Stimulated activated CD4-positive, alpha-beta T cell treated with anti-CD3 and anti-CD28 coated beads, Interleukin-4, amount 100 ng/mL, for 24 hours (primary cell): ENCODE data around the gene GNG14.
"Not testable (repeated sequence)": the region's sequence is repeated elsewhere in the genome, so short reads cannot be mapped to it uniquely, and the experiment has no call there.

ENCODE experiments used
- DNase-seq: peaks from one replicate; pipeline ENCODE4 v3.0.0-alpha.2; 2020

GNG14 gene

GRCh38 chr19:12687496-12688196, at the start of gene GNG14:
Gene GNG14, plus strand, starts transcription at chr19:12687998. Its CDS starts 51 bp downstream, at chr19:12688049.
- DNase-seq: no peak

DNA sequence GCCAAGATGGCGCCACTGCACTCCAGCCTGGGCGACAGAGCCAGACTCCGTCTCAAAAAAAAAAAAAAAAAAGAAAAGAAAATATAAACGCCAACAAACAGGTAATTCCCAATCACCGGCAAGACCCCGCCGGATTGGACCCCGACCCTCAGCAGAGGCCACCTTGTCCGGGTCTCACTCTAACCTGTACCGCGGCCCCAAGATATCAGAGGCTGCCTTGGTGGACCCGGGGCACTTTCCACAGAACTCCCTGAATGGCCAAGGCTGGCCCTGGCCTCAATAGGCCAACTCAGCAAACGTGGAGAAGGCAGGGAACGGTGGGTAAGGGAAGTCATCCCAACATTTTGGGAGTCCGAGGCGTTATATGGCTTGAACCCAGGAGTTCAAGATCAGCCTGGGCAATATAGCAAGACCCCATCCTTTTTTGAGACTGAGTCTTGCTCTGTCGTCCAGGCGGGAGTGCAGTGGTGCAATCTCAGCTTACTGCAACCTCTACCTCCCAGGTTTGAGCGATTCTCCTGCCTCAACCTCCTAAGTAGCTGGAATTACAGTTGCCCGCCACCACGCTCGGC, 49.1 kb upstream of the GNG14 start:
- no peak for DNase-seq

DNA sequence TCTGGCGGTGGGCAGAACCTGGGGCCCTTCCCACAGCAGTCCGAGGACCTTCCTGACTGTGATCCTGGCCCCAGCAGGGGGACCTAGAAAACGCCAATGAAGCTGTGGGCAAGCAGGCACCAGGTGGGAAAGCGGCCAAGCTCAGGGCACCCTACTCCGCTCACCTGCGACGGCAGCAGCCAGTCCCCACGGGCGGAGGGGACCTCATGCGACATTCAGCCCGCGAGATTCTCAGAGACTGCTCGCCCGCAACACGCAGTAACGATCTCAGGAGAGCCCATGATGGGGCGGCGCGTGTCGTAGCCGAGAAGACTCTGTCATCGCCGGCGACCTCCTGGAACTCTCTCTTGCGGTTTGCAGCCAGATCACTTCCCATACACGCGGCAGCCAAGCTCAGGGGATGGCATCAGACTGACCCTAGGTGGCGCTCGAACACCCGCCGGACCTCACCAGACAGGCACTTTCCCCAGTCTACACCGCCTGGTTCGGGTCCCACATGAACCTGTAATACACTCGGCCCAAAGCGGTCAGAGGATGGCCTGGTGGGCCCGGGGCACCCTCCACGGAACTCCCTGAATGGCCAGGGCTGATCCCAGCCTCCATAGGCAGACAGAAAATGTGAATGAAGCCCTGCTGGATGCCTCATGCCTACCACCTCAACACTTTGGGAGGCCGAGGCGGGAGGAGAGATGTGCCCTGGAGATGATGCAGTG, 47.7 kb upstream of the GNG14 start:
- peak; percentile 90 for DNase-seq

DNA sequence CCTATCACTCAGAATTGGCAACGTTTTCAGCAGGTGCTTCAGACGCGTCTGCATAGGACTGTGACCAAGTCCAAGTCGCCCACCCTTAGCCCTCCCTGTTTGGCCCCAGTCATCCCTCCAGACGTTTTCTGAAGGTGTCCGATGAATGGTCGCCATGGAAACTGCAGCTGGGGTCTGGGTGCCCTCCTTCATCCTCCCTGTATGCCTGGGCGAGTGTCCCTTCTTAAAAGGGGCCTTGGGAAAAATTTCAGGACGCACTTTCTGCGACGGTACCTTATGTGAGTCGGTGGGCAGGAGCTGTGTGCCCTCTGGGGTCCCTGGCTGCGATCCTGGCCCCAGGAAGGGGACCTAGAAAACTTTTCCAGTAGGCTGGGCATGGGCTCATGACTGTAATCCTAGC, 46.3 kb upstream of the GNG14 start:
- DNase-seq: no peak

DNA sequence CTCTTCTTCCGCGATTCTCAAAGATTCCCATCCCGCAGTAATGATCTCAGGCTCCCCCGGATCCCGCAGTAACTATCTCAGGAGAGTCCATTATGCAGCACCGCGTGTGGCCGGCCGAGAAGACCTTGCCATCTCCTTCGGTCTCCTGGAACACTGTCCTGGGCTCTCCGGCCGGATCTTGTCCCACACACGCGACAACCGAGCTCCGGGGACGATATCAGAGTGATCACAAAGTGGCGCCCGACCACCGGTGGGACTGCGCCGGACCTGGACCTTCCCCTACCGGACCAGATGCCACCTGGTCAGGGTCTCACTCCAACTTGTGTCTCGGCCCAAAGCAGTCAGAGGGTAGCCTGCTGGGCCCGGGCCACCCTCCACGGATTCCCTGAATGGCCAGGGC, 45.3 kb upstream of the GNG14 start:
- DNase-seq: no peak

DNA sequence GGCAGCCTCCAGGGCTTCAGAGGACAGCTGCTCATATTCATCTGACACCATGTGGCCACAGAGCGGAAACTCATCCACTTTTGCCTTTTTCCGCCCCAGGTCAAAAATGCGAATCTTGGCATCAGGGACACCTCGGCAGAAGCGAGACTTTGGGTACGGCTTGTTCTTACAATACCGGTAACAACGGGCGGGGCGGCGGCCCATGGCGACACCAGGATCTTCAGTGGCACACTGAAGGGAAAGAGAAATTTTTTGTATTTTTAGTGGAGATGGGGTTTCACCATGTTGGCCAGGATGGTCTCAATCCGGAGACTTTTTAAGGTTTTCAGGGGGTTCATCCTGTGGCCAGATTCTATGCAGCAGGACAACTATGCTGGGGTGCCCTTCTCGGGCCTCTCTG, 44.1 kb upstream of the GNG14 start:
- DNase-seq: not testable (repeated sequence)

GRCh38 chr19:12646551-12646950, 41.2 kb upstream of the GNG14 start:
- no peak for DNase-seq

DNA sequence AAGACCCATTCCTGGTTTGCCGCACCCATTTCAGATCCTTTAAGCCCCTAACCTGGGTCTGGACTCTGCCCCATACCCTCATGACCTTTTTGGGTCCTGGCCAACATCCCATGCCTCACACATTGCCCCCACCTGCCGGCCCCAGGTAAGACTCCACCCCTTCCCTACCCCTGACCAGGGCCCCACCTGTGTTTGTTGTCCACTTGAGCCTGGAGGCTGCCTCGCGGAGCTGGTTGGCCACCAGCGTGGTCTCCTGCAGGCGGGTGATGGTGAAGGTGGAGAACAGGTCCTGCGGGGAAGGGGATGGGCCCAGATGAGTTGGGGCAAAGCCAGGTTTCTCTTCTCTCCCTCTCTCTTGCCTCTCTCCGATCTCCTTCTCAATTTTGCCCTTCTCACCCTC, 40.8 kb upstream of the GNG14 start:
- DNase-seq: no peak

DNA sequence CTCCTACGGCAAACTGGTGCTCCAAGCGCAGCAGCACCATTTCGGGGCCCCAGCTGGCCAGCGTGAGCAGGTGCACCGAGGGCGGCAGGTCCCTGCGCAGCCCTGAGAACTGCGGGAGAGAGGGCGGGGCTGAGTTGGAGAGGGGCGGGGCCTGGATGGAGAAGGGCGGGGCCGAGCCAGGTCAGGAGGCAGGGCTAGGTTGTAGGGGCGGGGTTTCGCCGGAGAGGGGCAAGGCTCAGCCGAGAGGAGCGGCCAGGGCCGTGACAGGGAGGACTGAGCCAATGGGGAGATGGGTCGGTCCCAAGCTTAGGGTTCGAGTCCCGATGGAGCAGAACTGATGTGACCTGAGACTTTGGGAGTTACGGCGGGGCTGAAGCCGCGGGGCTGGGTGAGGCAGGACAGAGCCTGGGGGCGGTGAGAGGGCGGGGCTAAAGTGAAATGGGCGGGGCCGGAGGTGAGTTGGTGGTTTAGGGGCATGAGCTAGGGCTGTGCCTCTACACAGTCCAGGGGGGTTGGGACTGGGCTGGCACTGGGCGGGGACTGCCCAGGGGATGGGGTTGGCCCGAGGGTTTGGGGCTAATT, 40.2 kb upstream of the GNG14 start:
- DNase-seq: peak; percentile 19

GRCh38 chr19:12648088-12648487, 39.7 kb upstream of the GNG14 start:
- DNase-seq: no peak

- no peak for DNase-seq
Measured at GRCh38 chr19:12649941-12650340, 37.9 kb upstream of the GNG14 start.

DNA sequence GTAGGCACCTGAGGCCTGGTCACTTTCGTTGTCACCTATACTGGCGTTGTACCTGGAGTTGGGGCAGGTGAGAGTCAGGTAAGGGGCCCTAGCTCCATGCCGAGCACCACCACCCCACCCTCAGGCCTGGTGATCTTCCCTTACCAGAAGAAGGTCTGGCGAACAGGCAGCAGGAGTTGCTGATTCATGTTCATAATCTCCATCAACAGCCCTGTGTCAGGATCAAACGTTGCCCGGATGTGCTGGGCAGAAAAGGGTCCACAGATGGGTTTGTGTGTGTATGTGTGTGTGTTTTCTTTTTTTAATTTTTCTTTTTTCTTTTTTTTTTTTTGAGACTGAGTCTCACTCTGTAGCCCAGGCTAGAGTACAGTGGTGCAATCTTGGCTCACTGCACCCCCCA, 35.6 kb upstream of the GNG14 start:
- no peak for DNase-seq

DNA sequence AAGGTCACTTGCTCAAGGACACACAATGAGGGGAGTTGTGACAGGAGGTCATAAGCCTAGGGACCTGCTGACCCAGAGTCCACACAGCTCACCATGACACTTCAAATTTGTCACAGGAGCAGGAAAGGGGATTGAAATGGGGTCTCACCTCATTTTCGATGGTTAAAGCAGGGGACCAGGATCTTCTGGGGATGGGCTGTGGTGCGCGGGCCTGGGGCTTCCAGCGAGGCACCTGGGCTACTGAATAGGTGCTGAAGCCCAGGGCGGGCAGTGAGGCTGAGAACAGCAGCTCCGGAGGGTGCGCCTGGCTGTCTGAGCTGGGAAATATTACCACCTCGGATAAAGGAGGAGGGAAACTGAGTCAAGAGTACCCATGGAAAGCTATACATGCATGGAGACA, 32.3 kb upstream of the GNG14 start:
- no peak for DNase-seq

GRCh38 chr19:12656899-12657571, 30.8 kb upstream of the GNG14 start:
- DNase-seq: no peak

- DNase-seq: no peak
Measured at GRCh38 chr19:12657966-12658365, 29.8 kb upstream of the GNG14 start.

- DNase-seq: no peak
Measured at GRCh38 chr19:12660980-12661379, 26.8 kb upstream of the GNG14 start.

GRCh38 chr19:12664406-12665280, 23.2 kb upstream of the GNG14 start:
- DNase-seq: no peak

DNA sequence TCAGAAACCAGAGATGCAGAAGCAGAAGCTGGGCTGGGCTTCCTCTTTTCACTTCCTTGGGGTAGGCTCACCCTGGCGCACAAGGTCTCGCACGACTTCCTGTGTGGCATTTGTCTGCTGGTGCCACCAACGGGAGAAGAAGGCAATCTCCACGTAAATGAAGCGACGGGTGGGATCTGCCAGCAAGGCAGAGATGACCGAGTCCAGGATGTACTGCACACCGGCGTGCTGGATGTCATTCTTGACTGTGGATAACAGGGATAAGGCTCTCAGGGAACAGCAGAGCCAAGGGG, 22.6 kb upstream of the GNG14 start:
- DNase-seq: peak; percentile 63

DNA sequence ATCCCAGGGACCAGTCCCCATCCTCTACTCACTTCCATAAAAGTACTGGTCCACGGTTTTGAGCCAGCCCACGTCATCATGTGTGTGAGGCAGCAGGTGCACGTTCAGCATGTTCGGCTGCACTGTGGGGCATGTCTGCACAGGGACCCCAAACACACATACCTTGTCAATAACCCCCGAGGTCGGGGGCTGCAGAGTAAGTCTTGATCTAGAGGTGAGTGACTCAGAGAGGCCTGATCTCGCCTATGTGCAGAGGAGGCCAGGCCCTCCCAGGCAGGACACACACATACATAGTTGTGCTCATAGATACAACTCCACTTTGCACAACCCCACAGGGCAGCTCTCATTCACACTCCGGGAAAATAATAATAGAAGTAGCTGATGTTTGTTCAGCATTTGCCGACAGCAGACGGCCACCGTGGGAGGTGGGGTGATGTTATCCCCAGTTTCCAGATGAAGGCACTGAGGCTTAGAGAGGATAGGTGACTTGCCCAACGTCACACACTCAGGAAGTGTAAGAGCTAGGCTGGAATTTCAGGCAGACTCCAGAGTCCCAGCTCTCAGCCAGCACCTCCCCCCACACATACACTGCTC, 22.0 kb upstream of the GNG14 start:
- DNase-seq: no peak

DNA sequence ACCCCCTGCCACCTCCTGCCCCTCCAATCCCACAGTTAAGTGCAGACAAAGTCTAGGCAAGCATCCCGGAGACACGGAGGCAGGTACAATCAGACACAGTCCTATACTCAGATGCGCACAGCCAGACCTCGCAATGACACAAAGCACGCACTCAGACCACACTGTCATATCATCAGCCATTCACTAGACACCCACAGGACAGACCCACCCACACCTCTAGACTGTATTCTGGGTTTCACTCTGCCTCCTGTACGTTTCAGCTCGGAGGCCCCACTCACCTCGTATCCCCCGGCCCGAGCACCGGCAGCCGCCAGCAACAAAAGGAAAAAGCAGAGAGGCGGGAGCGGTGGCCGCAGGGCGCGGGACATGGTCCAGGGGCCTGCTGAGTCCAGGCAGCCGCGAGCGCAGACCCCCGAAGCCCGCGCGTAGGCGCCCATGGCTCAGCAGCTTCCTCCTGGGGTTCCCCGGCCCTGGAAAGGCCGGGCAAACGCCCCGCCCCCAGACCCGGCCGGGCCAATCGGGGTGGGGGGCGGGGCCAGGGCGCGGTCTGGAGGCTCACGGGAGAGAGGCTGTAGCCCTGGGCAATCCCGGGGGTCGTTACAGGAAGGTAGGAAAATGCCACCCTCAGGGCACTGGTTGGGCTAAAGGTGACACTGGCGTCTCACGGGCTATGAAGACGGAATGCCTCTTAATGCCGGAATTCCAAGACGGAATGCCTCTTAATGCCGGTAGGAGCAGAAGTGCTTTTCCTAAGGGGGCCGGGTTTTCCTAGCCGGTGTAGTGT, 21.3 kb upstream of the GNG14 start, which contains the start of the genes MAN2B1 and WDR83:
Gene MAN2B1, minus strand, starts transcription at position 478 of the 784 bp plus-strand sequence. Its CDS starts 41 bp downstream, at position 437.
Gene WDR83, plus strand, starts transcription at position 543 of the 784 bp plus-strand sequence. CDS start 2,984 bp downstream, outside the sequence.
- DNase-seq: peak; percentile 83

DNA sequence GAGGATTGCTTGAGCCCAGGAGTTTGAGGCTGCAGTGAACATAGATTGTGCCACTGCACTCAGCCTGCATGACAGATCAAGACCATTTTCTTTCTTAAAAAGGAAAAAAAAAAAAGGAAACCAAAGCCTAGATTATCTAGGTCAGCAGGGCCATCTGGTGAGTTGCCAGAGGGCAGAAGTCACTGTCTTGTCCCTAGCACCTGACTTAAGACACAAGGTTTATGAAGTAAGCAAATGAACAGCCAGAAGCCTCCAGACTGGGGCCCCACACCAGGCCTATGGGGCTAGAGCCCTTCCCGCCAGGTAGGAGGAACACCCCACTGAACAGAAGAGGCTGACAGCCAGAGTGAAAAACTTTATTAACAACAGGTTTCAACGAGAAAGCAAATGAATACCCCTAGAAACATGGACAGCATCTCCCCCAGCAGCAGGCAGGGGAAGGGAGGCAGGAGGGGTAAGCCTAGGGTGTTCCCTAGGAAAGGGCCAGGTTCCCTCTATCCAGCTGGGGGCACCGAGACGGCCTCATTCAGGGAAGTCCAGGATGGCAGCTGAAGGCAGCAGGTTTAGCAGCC, 20.0 kb upstream of the GNG14 start:
- no peak for DNase-seq
